ENCODE data around the gene ZNF292. TPM values are rescaled to one million over a fixed set of nuclear protein-coding genes. Genes with fewer than 3 reads are reported as not detected.
"Not testable (repeated sequence)": the region's sequence is repeated elsewhere in the genome, so short reads cannot be mapped to it uniquely, and the experiment has no call there.

The ZNF292 gene
- total RNA-seq, 1 donor from 2014 or later: 51.7 TPM

GRCh38 chr6:87301277-87301676, 145.9 kb downstream of the ZNF292 start:
- H3K9me3 Mint-ChIP-seq; H3K27me3 Mint-ChIP-seq (ENCODE audit: insufficient read depth); H3K36me3 Mint-ChIP-seq (ENCODE audit: low read depth); H3K4me3 Mint-ChIP-seq; H3K4me1 Mint-ChIP-seq (ENCODE audit: low read depth); intact Hi-C loops (cut with micrococcal nuclease); DNase-seq (ENCODE audit: low spot score); H3K27ac Mint-ChIP-seq: not testable (repeated sequence)

GRCh38 chr6:87308970-87309369, 153.6 kb downstream of the ZNF292 start:
- intact Hi-C loops (cut with micrococcal nuclease): no loop called here
- Mint-ChIP-seq H3K9me3 (no peaks in the 10 kb centered on the region), H3K36me3 (ENCODE audit: low read depth) (peaks cover 1% of the 10 kb centered on the region), H3K4me1 (ENCODE audit: low read depth) (no peaks in the 10 kb centered on the region), H3K4me3 (no peak overlapping the region), H3K27me3 (ENCODE audit: insufficient read depth) (peaks cover 17% of the 10 kb centered on the region), H3K27ac (no peak overlapping the region)
- DNase-seq (ENCODE audit: low spot score): no peak

DNA sequence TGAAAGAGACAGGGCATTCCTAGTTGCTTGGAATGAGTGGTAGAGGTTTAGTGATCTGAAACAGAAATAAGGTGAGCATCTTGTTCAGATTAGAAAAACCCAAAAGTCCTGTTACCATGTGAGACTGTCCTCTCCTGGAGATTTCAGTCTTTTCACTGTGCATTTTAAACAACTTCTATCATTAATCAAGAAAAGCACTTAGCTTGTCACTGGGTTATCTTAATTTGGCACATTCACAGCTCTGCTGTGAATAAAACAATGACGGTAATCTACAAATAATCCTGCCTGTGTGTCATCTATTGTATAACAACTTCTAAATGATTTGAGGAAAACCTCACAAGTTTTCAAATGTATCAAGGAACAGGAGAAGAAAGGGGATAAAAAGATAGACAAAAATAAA, 157.5 kb downstream of the ZNF292 start:
- no peaks in the 10 kb centered on the region for H3K36me3 Mint-ChIP-seq (ENCODE audit: low read depth)
- H3K27ac Mint-ChIP-seq: no peak overlapping the region
- H3K4me1 Mint-ChIP-seq (ENCODE audit: low read depth): no peaks in the 10 kb centered on the region
- intact Hi-C loops (cut with micrococcal nuclease): no loop called here
- H3K9me3 Mint-ChIP-seq: no peaks in the 10 kb centered on the region
- DNase-seq (ENCODE audit: low spot score): no peak
- peaks cover 18% of the 10 kb centered on the region for H3K27me3 Mint-ChIP-seq (ENCODE audit: insufficient read depth)
- H3K4me3 Mint-ChIP-seq: no peak overlapping the region

Other genes starting within 250 kb of the ZNF292 start
- not detected in 2 replicates for gene HTR1E, start 218.0 kb upstream of the ZNF292 start, total RNA-seq
- not detected in 2 replicates for gene CGA, start 60.5 kb upstream of the ZNF292 start, total RNA-seq
- 7.3 and 9.2 TPM in 2 replicates for gene SMIM8, start 167.0 kb downstream of the ZNF292 start, total RNA-seq
- not detected in 2 replicates for gene GJB7, start 173.7 kb downstream of the ZNF292 start, total RNA-seq
- 1.2 and 1.6 TPM in 2 replicates for gene C6orf163, start 189.2 kb downstream of the ZNF292 start, total RNA-seq

Measured in activated T-helper 1 cell treated with anti-CD3 and anti-CD28 coated beads, Interleukin-12 subunit alpha, Interleukin-12 subunit beta, Interleukin-2, Interleukin-4 antibody, amounts not matched to agents 30 ng/mL and 10 ng/mL and 1 ng/mL, durations not matched to agents 14 hours and 24 hours and 36 hours (primary cell).